H1 (cell line): ENCODE results near the gene LGI4. TPM values are rescaled to one million over a fixed set of nuclear protein-coding genes. Genes with fewer than 3 reads are reported as not detected.

ENCODE experiments used
- CTCF ChIA-PET: fragments of 300-600 bp; sonication (Branson Sonifier 250); formaldehyde crosslinking; loops from one replicate; lab custom pipeline; 2021; ENCODE audit not compliant: partially characterized antibody; lab: Charles Lee
- POLR2A ChIA-PET: fragments of 300-600 bp; sonication (Branson Sonifier 250); formaldehyde crosslinking; loops from one replicate; lab custom pipeline; 2021; ENCODE audit warnings: inconsistent platforms; ENCODE audit not compliant: partially characterized antibody; lab: Charles Lee
- DNase-seq, 2 experiments: peaks; one replicate each; pipeline versions ENCODE4 v3.0.0 to v3.0.0-alpha.2; 2010 to 2022; ENCODE audit warnings: low spot score in 2 of 2, low read depth in 1 of 2, mixed read lengths in 1 of 2
- FAIRE-seq: peaks from 2 replicates; lab custom pipeline; 2011; peaks lifted over from hg19 to GRCh38; lab: Jason Lieb, UNC
- H2AFZ ChIP-seq: 2 replicates; pipeline ENCODE4 v1.8.1; 2012; ENCODE audit warnings: low read length, inconsistent platforms
- H2AK5ac ChIP-seq: 2 replicates; pipeline ENCODE4 v1.6.1; 2013; ENCODE audit warnings: low read depth, low read length
- H2BK120ac ChIP-seq: replicated peaks from 2 replicates; pipeline ENCODE3; 2013; ENCODE audit warnings: low read depth, low read length, inconsistent platforms
- H2BK12ac ChIP-seq: 2 replicates; pipeline ENCODE4 v1.6.1; 2013; ENCODE audit warnings: low read depth, low read length
- H2BK15ac ChIP-seq: 2 replicates; pipeline ENCODE4 v1.6.1; 2013; ENCODE audit warnings: low read length
- H2BK20ac ChIP-seq: 2 replicates; pipeline ENCODE4 v1.6.1; 2013; ENCODE audit warnings: low read length
- H2BK5ac ChIP-seq: 2 replicates; pipeline ENCODE4 v1.6.1; 2013; ENCODE audit warnings: low read depth, low read length
- H3K14ac ChIP-seq: 2 replicates; pipeline ENCODE4 v1.6.1; 2013; ENCODE audit warnings: inconsistent platforms; ENCODE audit not compliant: insufficient read length
- H3K18ac ChIP-seq: 2 replicates; pipeline ENCODE4 v1.6.1; 2013; ENCODE audit warnings: low read length; ENCODE audit errors: extremely low read depth
- H3K23ac ChIP-seq: 2 replicates; pipeline ENCODE4 v1.6.1; 2013; ENCODE audit warnings: inconsistent platforms; ENCODE audit not compliant: insufficient read length
- H3K23me2 ChIP-seq: 2 replicates; pipeline ENCODE4 v1.6.1; 2013; ENCODE audit warnings: low read depth, low read length
- H3K27ac ChIP-seq: 2 replicates; pipeline ENCODE4 v1.6.1; 2011; ENCODE audit warnings: low read depth, low read length, inconsistent platforms
- H3K27me3 ChIP-seq, 4 experiments: replicated peaks in 1 of 4; 1 replicate in 1 of 4; 2 replicates in 3 of 4; pipeline versions ENCODE4 v1.6.1 to v1.8.1; 2011 to 2013; ENCODE audit warnings: low read length in 3 of 4, mild to moderate bottlenecking in 3 of 4, inconsistent platforms in 2 of 4, mixed read lengths in 2 of 4, moderate library complexity in 1 of 4; ENCODE audit not compliant: control insufficient read depth in 3 of 4, insufficient read depth in 3 of 4; ENCODE audit errors: extremely low read depth in 1 of 4
- H3K36me3 ChIP-seq, 4 experiments: 2 replicates each; pipeline versions ENCODE4 v1.6.1 to v1.8.1; 2011 to 2013; ENCODE audit warnings: mild to moderate bottlenecking in 4 of 4, low read length in 3 of 4, moderate library complexity in 2 of 4, control low read depth in 1 of 4, inconsistent platforms in 1 of 4; ENCODE audit not compliant: insufficient read depth in 4 of 4, control insufficient read depth in 2 of 4
- H3K4ac ChIP-seq: replicated peaks from 2 replicates; pipeline ENCODE3; 2013; ENCODE audit warnings: low read length, low read depth, mixed read lengths, inconsistent platforms; ENCODE audit not compliant: insufficient read length
- H3K4me1 ChIP-seq, 4 experiments: replicated peaks in 1 of 4; 1 replicate in 1 of 4; 2 replicates in 3 of 4; pipeline versions ENCODE4 v1.6.1 to v1.8.1; 2011 to 2013; ENCODE audit warnings: low read length in 3 of 4, inconsistent platforms in 2 of 4, mixed read lengths in 1 of 4; ENCODE audit not compliant: insufficient read depth in 4 of 4, control insufficient read depth in 3 of 4
- H3K4me2 ChIP-seq, 2 experiments: 2 replicates each; pipeline versions ENCODE4 v1.6.1 to v1.8.1; 2011 to 2013; ENCODE audit warnings: low read depth in 2 of 2, low read length in 2 of 2, control low read depth in 1 of 2, inconsistent platforms in 1 of 2, mild to moderate bottlenecking in 1 of 2; ENCODE audit not compliant: insufficient read depth in 1 of 2
- H3K4me3 ChIP-seq, 4 experiments: fragments of 200-600, 300-600 bp in 1 of 4; sonication (generic), shearing (Covaris generic), sonication (Bioruptor Twin) in 1 of 4; 2 replicates each; pipeline versions ENCODE4 v1.5.1 to v1.8.1; 2011 to 2016; ENCODE audit warnings: low read length in 4 of 4, low read depth in 3 of 4, control low read depth in 2 of 4, inconsistent platforms in 2 of 4, mild to moderate bottlenecking in 2 of 4, mixed read lengths in 1 of 4, moderate library complexity in 1 of 4; ENCODE audit not compliant: insufficient read depth in 2 of 4; ENCODE audit errors: extremely low read depth in 1 of 4
- H3K56ac ChIP-seq: replicated peaks from 2 replicates; pipeline ENCODE3; 2013; ENCODE audit warnings: low read depth, mild to moderate bottlenecking, mixed read lengths, low read length, inconsistent platforms; ENCODE audit not compliant: insufficient read length
- H3K79me1 ChIP-seq: 2 replicates; pipeline ENCODE4 v1.6.1; 2013; ENCODE audit warnings: low read depth, low read length, control low read depth
- H3K79me2 ChIP-seq, 2 experiments: 2 replicates each; pipeline versions ENCODE4 v1.6.1 to v1.8.1; 2012 to 2013; ENCODE audit warnings: low read length in 2 of 2, mild to moderate bottlenecking in 2 of 2, inconsistent platforms in 1 of 2; ENCODE audit not compliant: insufficient read depth in 2 of 2, control insufficient read depth in 1 of 2
- H3K9ac ChIP-seq, 4 experiments: replicated peaks in 1 of 4; 1 replicate in 1 of 4; 2 replicates in 3 of 4; pipeline versions ENCODE4 v1.6.1 to v1.8.1; 2011 to 2013; ENCODE audit warnings: low read depth in 3 of 4, low read length in 3 of 4, control low read depth in 2 of 4, mild to moderate bottlenecking in 2 of 4, moderate library complexity in 2 of 4, inconsistent platforms in 1 of 4; ENCODE audit errors: extremely low read depth in 1 of 4
- H3K9me3 ChIP-seq, 2 experiments: 2 replicates each; pipeline versions ENCODE4 v1.6.1 to v1.8.1; 2012 to 2013; ENCODE audit warnings: mild to moderate bottlenecking in 2 of 2, moderate library complexity in 2 of 2, control low read depth in 1 of 2, inconsistent platforms in 1 of 2, low read depth in 1 of 2, low read length in 1 of 2, mixed read lengths in 1 of 2; ENCODE audit not compliant: insufficient read depth in 2 of 2
- H4K20me1 ChIP-seq, 2 experiments: replicated peaks in 1 of 2; 2 replicates each; pipeline versions ENCODE3 to v1.8.1; 2011 to 2013; ENCODE audit warnings: inconsistent platforms in 2 of 2, low read length in 2 of 2, mild to moderate bottlenecking in 1 of 2; ENCODE audit not compliant: insufficient read depth in 2 of 2, control insufficient read depth in 1 of 2
- H4K5ac ChIP-seq: 2 replicates; pipeline ENCODE4 v1.6.1; 2013; ENCODE audit warnings: low read length, low read depth, mixed read lengths, inconsistent platforms; ENCODE audit not compliant: insufficient read length
- H4K8ac ChIP-seq: 2 replicates; pipeline ENCODE4 v1.8.0; 2013; ENCODE audit warnings: mild to moderate bottlenecking, moderate library complexity, low read length, inconsistent platforms; ENCODE audit not compliant: insufficient read depth; ENCODE audit errors: extremely low read depth
- H4K91ac ChIP-seq: replicated peaks from 2 replicates; pipeline ENCODE3; 2013; ENCODE audit warnings: low read length, mixed read lengths, inconsistent platforms; ENCODE audit not compliant: insufficient read length
- ASH2L ChIP-seq: fragments of 200-600, 300-600 bp; sonication (generic); IDR thresholded peaks from one replicate; pipeline ENCODE4 v1.7.1; 2017; ENCODE audit warnings: low read length
- CHD2 ChIP-seq: IDR thresholded peaks from 2 replicates; pipeline ENCODE4 v1.6.1; 2012; ENCODE audit warnings: low read length, improper control_type of control experiment
- CREB1 ChIP-seq: IDR thresholded peaks from 2 replicates; pipeline ENCODE4 v1.6.1; 2012; ENCODE audit warnings: inconsistent platforms
- EGR1 ChIP-seq: IDR thresholded peaks from 2 replicates; pipeline ENCODE4 v1.6.1; 2011; ENCODE audit warnings: low read depth, low read length, borderline replicate concordance
- EP300 ChIP-seq, 2 experiments: IDR thresholded peaks; 1 replicate in 1 of 2; 2 replicates in 1 of 2; pipeline ENCODE4 v1.6.1; 2011 to 2012; ENCODE audit warnings: low read depth in 2 of 2, low read length in 2 of 2, mild to moderate bottlenecking in 2 of 2, borderline replicate concordance in 1 of 2, inconsistent platforms in 1 of 2, moderate library complexity in 1 of 2
- GABPA ChIP-seq: IDR thresholded peaks from 2 replicates; pipeline ENCODE4 v1.6.1; 2011; ENCODE audit warnings: mild to moderate bottlenecking, low read length, moderate library complexity, borderline replicate concordance; ENCODE audit not compliant: insufficient read depth
- RBBP5 ChIP-seq: IDR thresholded peaks from 2 replicates; pipeline ENCODE4 v1.7.1; 2012; ENCODE audit warnings: low read depth, mild to moderate bottlenecking, inconsistent platforms, low read length, moderate library complexity, borderline replicate concordance
- RXRA ChIP-seq: IDR thresholded peaks from 2 replicates; pipeline ENCODE4 v1.6.1; 2011; ENCODE audit warnings: low read depth, mild to moderate bottlenecking, low read length, moderate library complexity; ENCODE audit not compliant: insufficient read depth
- SIN3A ChIP-seq, 2 experiments: IDR thresholded peaks in 1 of 2; conservative IDR thresholded peaks in 1 of 2; 2 replicates each; pipeline ENCODE4 v1.6.1; 2011 to 2012; ENCODE audit warnings: low read length in 2 of 2, improper control_type of control experiment in 1 of 2, low read depth in 1 of 2, mild to moderate bottlenecking in 1 of 2
- SIRT6 ChIP-seq: IDR thresholded peaks from one replicate; pipeline ENCODE4 v1.7.1; 2012; ENCODE audit warnings: low read length, inconsistent platforms
- SIX5 ChIP-seq: IDR thresholded peaks from 2 replicates; pipeline ENCODE4 v1.6.1; 2011; ENCODE audit warnings: mild to moderate bottlenecking, low read depth, low read length
- WGBS, 2 experiments: shearing (Covaris generic) in 1 of 2; methylation state at CpG; one replicate each; pipeline versions ENCODE4 v1.1.6 to v1.1.7; 2013 to 2015; ENCODE audit warnings: low lambda C conversion rate in 2 of 2, mixed read lengths in 2 of 2, inconsistent platforms in 1 of 2, low coverage in 1 of 2, missing lambda C conversion rate in 1 of 2; ENCODE audit not compliant: insufficient replicate concordance in 2 of 2, insufficient coverage in 1 of 2, insufficient read length in 1 of 2; ENCODE audit errors: extremely low coverage in 1 of 2, missing lambda C conversion rate in 1 of 2; 5-methylcytosine and 5-hydroxymethylcytosine counted together
- polyA plus RNA-seq, 7 experiments: library from polyadenylated mRNA; depleted of rRNA in 3 of 7; stranded (reverse) in 5 of 7; unstranded in 2 of 7; fragments of >200 nt in 5 of 7; fragments of 200-250 nt in 2 of 7; gene quantifications; 1 replicate in 5 of 7; 2 replicates in 1 of 7; 4 replicates in 1 of 7; pipeline versions ENCODE4 v1.2.1 to v1.2.3, GENCODE V29; 2011 to 2013; ENCODE audit warnings: missing spikeins in 2 of 7, mixed read lengths in 2 of 7
- total RNA-seq: library from RNA; stranded (reverse); fragmentation: NEBNext Ultra II Directional; extraction: Animal tissue kit (Norgen Biotek cat#: 25700); gene quantifications from 2 replicates; pipeline ENCODE4 v1.2.1, GENCODE V29; 2021
- TF ChIP-seq, protein P1 (sequence below): IDR thresholded peaks from 2 replicates; pipeline ENCODE4 v1.6.1; 2012; ENCODE audit warnings: inconsistent platforms

Gene LGI4
- total and polyA plus RNA-seq, 2 of the 8 experiments (the other 6 are each of a cell fraction or from before 2014, with no cell fraction given), result 2.0 to 8.2 TPM

DNA sequence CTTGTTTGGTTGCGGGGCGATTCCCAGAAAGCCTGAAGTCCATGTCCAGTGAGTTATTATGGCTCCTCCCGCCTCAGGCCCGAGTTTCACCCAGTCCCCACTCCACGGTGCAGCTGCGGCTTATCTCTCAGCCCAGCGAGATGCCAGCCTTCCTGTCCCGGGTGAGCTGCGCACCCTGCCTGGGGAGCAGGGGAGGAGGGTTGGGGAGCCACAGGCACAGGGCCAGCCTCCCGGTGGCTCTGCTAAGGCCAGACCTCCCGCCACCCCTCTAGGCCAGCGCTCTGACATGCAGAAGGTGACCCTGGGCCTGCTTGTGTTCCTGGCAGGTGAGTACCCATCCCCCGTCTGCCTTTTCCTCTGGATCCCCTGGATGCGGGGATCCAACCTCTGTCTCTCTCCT, 15.8 kb downstream of the LGI4 start:
- Histone ChIP-seq H4K91ac (peak overlapping the region; percentile 56), H3K9ac (no peak overlapping the region), H3K56ac (no peak overlapping the region), H4K8ac (peak overlapping the region; percentile 59; the same call in 1 of the 2 replicates), H2BK120ac (no peak overlapping the region), H3K18ac (peak overlapping the region; percentile 1; the same call in 1 of the 2 replicates), H2BK5ac (no peak overlapping the region), H3K4me3 (no peak overlapping the region), H4K20me1 (no peaks in the 10 kb centered on the region), H3K79me2 (no peaks in the 10 kb centered on the region), H3K14ac (no peak overlapping the region), H3K4ac (no peak overlapping the region), H4K5ac (no peak overlapping the region), H3K79me1 (no peaks in the 10 kb centered on the region), H3K27me3 (peaks cover 0 to 2% (median 0%) of the 10 kb centered on the region in 4 experiments; a peak in 1 of 7 replicates), H2BK12ac (peak overlapping the region; percentile 90; the same call in 1 of the 2 replicates), H3K4me2 (no peak overlapping the region), H2BK20ac (0 out of 2 replicates have a peak overlapping the region, but pooled peaks have one; percentile 75), H2AFZ (no peak overlapping the region), H3K9me3 (no peaks in the 10 kb centered on the region), H3K23ac (no peak overlapping the region), H2BK15ac (0 out of 2 replicates have a peak overlapping the region, but pooled peaks have one; percentile 61), H2AK5ac (no peak overlapping the region), H3K27ac (no peak overlapping the region), H3K4me1 (peaks cover 3 to 26% (median 17%) of the 10 kb centered on the region in 4 experiments), H3K23me2 (no peaks in the 10 kb centered on the region), H3K36me3 (no peaks in the 10 kb centered on the region)
- FAIRE-seq (no peak), DNase-seq (no peak)
- CTCF ChIA-PET, result interaction anchor here (1.1 to 6.9 kb wide), 7 partner anchors 19 to 156 kb away, joined by 3 to 154 read pairs (median 4); partner anchors contain the start of genes FXYD1, FXYD7 and LGI4
- WGBS, 2 experiments, result 81% methylated on average over 14 of the region's 14 CpGs; no CpG with 5 or more reads in 1 of the 2 experiments
- POLR2A ChIA-PET, result interaction anchor here (0.6 to 2.6 kb wide), 6 partner anchors 9 to 63 kb away, joined by 3 to 9 read pairs (median 5); partner anchors contain the start of gene LGI4
- no peak for TF ChIP-seq ASH2L
- TF ChIP-seq EP300 (IDR thresholded peaks at IDR 0.05; ENCODE audit: borderline replicate concordance in 1 of 2, low read depth in 2 of 2, low read length in 2 of 2), result no peak
- no peak for TF ChIP-seq SIRT6
- no peak for TF ChIP-seq SIX5
- TF ChIP-seq EGR1, result no peak
- no peak for TF ChIP-seq GABPA
- TF ChIP-seq CHD2, result no peak
- TF ChIP-seq RBBP5, result no peak
- TF ChIP-seq SIN3A (conservative IDR thresholded peaks at IDR 0.05 in 1 of 2, IDR thresholded peaks at IDR 0.05 in 1 of 2; ENCODE audit: low read depth in 1 of 2, low read length in 2 of 2), result no peak
- TF ChIP-seq CREB1, result no peak
- TF ChIP-seq, protein P1, sequence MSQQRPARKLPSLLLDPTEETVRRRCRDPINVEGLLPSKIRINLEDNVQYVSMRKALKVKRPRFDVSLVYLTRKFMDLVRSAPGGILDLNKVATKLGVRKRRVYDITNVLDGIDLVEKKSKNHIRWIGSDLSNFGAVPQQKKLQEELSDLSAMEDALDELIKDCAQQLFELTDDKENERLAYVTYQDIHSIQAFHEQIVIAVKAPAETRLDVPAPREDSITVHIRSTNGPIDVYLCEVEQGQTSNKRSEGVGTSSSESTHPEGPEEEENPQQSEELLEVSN, result no peak
- no peak for TF ChIP-seq RXRA
